Esophagus squamous epithelium (tissue), 5 donors: ENCODE results near the gene MAT2A. TPM values are rescaled to one million over a fixed set of nuclear protein-coding genes. Genes with fewer than 3 reads are reported as not detected.
"Not testable (repeated sequence)": the region's sequence is repeated elsewhere in the genome, so short reads cannot be mapped to it uniquely, and the experiment has no call there.

Experiments used
- DNase-seq: peaks from one replicate; lab custom pipeline; 2025; lab: John Stamatoyannopoulos, UW
- H3K27ac ChIP-seq, 4 donors: fragments of 200-600 bp; sonication (generic); one replicate each; pipeline ENCODE4 v1.5.1; 2016 to 2019; ENCODE audit warnings: mild to moderate bottlenecking in 1 of 4
- H3K27me3 ChIP-seq, 4 donors: fragments of 200-600 bp; sonication (generic); 1 replicate in 3 of 4; 2 replicates in 1 of 4; pipeline versions ENCODE4 v1.5.1 to v1.6.0; 2017 to 2021; ENCODE audit warnings: antibody characterized with exemption in 1 of 4
- H3K36me3 ChIP-seq, 3 donors: fragments of 200-600 bp; sonication (generic); one replicate each; pipeline ENCODE4 v1.5.1; 2016 to 2019
- H3K4me1 ChIP-seq, 3 donors: fragments of 200-600 bp; sonication (generic); one replicate each; pipeline ENCODE4 v1.5.1; 2017 to 2019
- H3K4me3 ChIP-seq, 4 donors: fragments of 200-600 bp; sonication (generic); 1 replicate in 3 of 4; 2 replicates in 1 of 4; pipeline ENCODE4 v1.5.1; 2016 to 2019; ENCODE audit warnings: mild to moderate bottlenecking in 2 of 4, moderate library complexity in 1 of 4
- H3K9me3 ChIP-seq, 3 donors: fragments of 200-600 bp; sonication (generic); one replicate each; pipeline ENCODE4 v1.5.1; 2016 to 2019
- CTCF ChIP-seq, 6 experiments: fragments of 450-650 bp in 4 of 6; fragments of 200-600 bp in 2 of 6; sonication (generic) in 2 of 6; IDR thresholded peaks; one replicate each; pipeline ENCODE4 v1.5.1; 2016 to 2019; ENCODE audit warnings: antibody characterized with exemption in 6 of 6, mild to moderate bottlenecking in 4 of 6, moderate library complexity in 4 of 6
- POLR2A ChIP-seq, 4 donors: fragments of 450-650 bp; IDR thresholded peaks; one replicate each; pipeline ENCODE4 v1.6.1; 2017; ENCODE audit warnings: antibody characterized with exemption in 4 of 4, mild to moderate bottlenecking in 4 of 4, moderate library complexity in 3 of 4
- WGBS, 2 donors: methylation state at CpG; one replicate each; pipeline ENCODE4 v1.1.5; 2018; 5-methylcytosine and 5-hydroxymethylcytosine counted together
- intact Hi-C: fragments of 100-400 bp; cut with DNase I; formaldehyde crosslinking; loops from one replicate; pipeline ENCODE4 v1.15.0; 2022
- total RNA-seq, 4 donors: library from RNA; depleted of rRNA; stranded (reverse); fragments of >200 nt; gene quantifications; one replicate each; pipeline ENCODE4 v1.1.0, GENCODE V29; 2016
- donor health status: DM: yes; HTN: yes; CAD: no.

Gene MAT2A
- total RNA-seq, 4 donors from 2014 or later = 81.8 to 272 (median 121) TPM

DNA sequence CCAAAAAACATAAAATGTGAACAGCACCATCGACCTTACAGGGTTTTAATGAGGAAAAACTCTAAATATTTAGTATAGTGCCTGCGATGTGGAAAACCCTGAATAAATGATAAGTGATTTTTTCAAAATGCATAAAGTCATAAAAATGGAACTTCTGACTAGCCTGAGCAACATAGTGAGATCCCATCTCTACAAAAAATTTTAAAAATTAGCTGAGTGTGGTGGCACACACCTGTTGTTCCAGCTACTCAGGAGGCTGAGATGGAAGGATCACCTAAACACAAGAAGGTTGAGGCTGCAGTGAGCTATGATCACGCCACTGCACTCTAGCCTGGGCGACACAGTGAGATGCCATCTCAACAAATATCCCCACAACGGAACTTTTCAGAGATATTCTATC lies 18.2 kb downstream of the MAT2A start:
- no peaks in the 10 kb centered on the region for H3K27me3 ChIP-seq
- H3K4me1 ChIP-seq = peaks cover 15 to 30% (median 16%) of the 10 kb centered on the region in 3 donors
- no peak for TF ChIP-seq POLR2A (IDR thresholded peaks at IDR 0.05)
- no peaks in the 10 kb centered on the region for H3K9me3 ChIP-seq
- no peak overlapping the region for H3K4me3 ChIP-seq
- DNase-seq = no peak
- intact Hi-C loops = no loop called here
- no peak overlapping the region for H3K27ac ChIP-seq
- WGBS, 2 donors = 94 to 95% methylated on average over 5 of the region's 5 CpGs
- peaks cover 21 to 73% (median 31%) of the 10 kb centered on the region in 3 donors for H3K36me3 ChIP-seq

DNA sequence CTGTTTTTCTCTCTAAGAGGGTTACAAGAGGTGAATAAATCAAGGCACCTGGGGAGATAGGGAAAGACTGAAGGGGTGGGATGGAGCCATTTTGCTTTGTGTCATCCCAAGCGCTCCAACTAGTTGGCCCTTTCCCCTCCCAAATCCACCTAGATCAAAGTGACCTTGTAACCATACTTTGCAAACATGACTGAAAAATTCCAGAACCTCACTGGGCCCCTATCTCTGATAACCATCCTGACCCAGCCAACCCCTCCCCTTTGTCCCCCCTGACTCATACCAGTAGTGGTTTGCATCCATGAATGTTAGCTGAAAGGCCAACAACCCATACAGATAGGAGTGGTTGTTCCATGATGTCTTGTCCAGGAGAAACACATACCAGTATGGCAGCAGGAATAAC lies 19.2 kb downstream of the MAT2A start:
- Histone ChIP-seq H3K4me3 (no peak overlapping the region), H3K4me1 (peaks cover 16 to 29% (median 16%) of the 10 kb centered on the region in 3 donors), H3K27ac (no peak overlapping the region), H3K27me3 (no peaks in the 10 kb centered on the region), H3K9me3 (no peaks in the 10 kb centered on the region), H3K36me3 (peaks cover 13 to 62% (median 23%) of the 10 kb centered on the region in 3 donors)
- DNase-seq = no peak
- 93 to 100% methylated on average over 1 of the region's 1 CpG for WGBS, 2 donors
- intact Hi-C loops = no loop called here
- TF ChIP-seq CTCF (IDR thresholded peaks at IDR 0.05) (no peak), POLR2A (IDR thresholded peaks at IDR 0.05) (no peak)

- H3K27me3 ChIP-seq, H3K9me3 ChIP-seq, intact Hi-C loops, DNase-seq: not testable (repeated sequence)
- Histone ChIP-seq H3K36me3 (peaks cover 5 to 40% (median 8%) of the 10 kb centered on the region in 3 donors), H3K27ac (peak overlapping the region in 3 of 4 donors; percentile 83 to 91 (median 89)), H3K4me3 (peak overlapping the region in 3 of 4 donors; percentile 72 to 91 (median 84)), H3K4me1 (peaks cover 16 to 29% (median 16%) of the 10 kb centered on the region in 3 donors)
- WGBS, 2 donors = 75 to 77% methylated on average over 11 to 12 of the region's 12 CpGs
These were observed 21.4 kb downstream of the MAT2A start for GRCh38 chr2:85560403-85560726.

- 3 to 7% methylated on average over 9 to 11 of the region's 14 CpGs for WGBS, 2 donors
- no peak for DNase-seq
- H3K27ac ChIP-seq = peak overlapping the region; percentile 83 to 91 (median 90)
- H3K27me3 ChIP-seq = no peaks in the 10 kb centered on the region
- intact Hi-C loops = no loop called here
- H3K9me3 ChIP-seq = no peaks in the 10 kb centered on the region
- peaks cover 5 to 36% (median 8%) of the 10 kb centered on the region in 3 donors for H3K36me3 ChIP-seq
- H3K4me1 ChIP-seq = peaks cover 16 to 29% (median 16%) of the 10 kb centered on the region in 3 donors
- TF ChIP-seq POLR2A (IDR thresholded peaks at IDR 0.05) = no peak
- TF ChIP-seq CTCF (IDR thresholded peaks at IDR 0.05) = no peak
- peak overlapping the region; percentile 57 to 91 (median 78) for H3K4me3 ChIP-seq
These were observed 21.9 kb downstream of the MAT2A start for GRCh38 chr2:85560812-85561279.

GRCh38 chr2:85561280-85562212 lies 22.6 kb downstream of the MAT2A start, which contains the start of gene GGCX:
TSS of gene GGCX (minus strand) at chr2:85561493. CDS start at chr2:85561428, 65 bp downstream.
- Histone ChIP-seq H3K4me3 (peak within 1 kb of the TSS; percentile 57 to 91 (median 78)), H3K4me1 (peaks cover 16 to 29% (median 16%) of the 10 kb centered on the region in 3 donors), H3K27me3 (no peaks in the 10 kb centered on the region), H3K27ac (peak within 1 kb of the TSS; percentile 83 to 91 (median 90)), H3K9me3 (no peaks in the 10 kb centered on the region), H3K36me3 (peaks cover 5 to 29% (median 8%) of the 10 kb centered on the region in 3 donors)
- intact Hi-C loops = no loop called here
- WGBS, 2 donors = 6 to 10% methylated on average over 12 to 31 of the region's 64 CpGs
- DNase-seq = peak; percentile 70
- TF ChIP-seq CTCF (IDR thresholded peaks at IDR 0.05) (peak in 4 of 6 experiments; percentile 22 to 75 (median 58)), POLR2A (IDR thresholded peaks at IDR 0.05) (peak in 2 of 4 donors; percentile 63 to 87)

DNA sequence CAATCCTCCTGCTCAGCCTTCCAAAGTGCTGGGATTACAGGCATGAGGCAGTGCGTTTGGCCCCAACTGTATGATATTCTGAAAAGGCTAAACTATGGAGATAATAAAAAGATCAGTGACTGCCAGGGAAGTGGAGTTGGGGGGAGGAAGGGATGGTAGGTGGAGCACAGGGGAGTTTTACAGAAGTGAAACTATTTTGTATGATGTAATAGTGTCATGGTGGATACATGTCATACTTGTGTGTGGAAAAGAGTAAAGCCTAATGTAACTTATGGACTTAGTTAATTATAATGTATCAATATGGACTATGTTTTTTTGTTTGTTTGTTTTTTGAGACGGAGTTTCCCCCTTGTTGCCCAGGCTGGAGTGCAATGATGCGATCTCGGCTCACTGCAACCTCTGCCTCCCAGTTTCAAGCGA lies 25.2 kb downstream of the MAT2A start:
- intact Hi-C loops = no loop called here
- Histone ChIP-seq H3K27ac (no peak overlapping the region), H3K36me3 (peaks cover 0 to 2% (median 0%) of the 10 kb centered on the region in 3 donors), H3K9me3 (no peaks in the 10 kb centered on the region), H3K4me1 (peaks cover 16 to 25% (median 16%) of the 10 kb centered on the region in 3 donors), H3K4me3 (no peak overlapping the region), H3K27me3 (no peaks in the 10 kb centered on the region)
- no peak for DNase-seq
- TF ChIP-seq CTCF (IDR thresholded peaks at IDR 0.05) (no peak), POLR2A (IDR thresholded peaks at IDR 0.05) (no peak)
- WGBS, 2 donors = 81 to 86% methylated on average over 5 of the region's 5 CpGs
